Head of caudate nucleus (tissue), 42 donors: ENCODE measurements around the gene B4GALNT2.
A peak's percentile ranks its signal among the peaks of the same experiment; 100 is the strongest.
"Not testable (repeated sequence)": the region's sequence is repeated elsewhere in the genome, so short reads cannot be mapped to it uniquely, and the experiment has no call there.

Experiments used
- DNase-seq, 42 donors: peaks; one replicate each; pipeline versions ENCODE4 v3.0.0 to v3.0.0-alpha.2; 2020 to 2021; ENCODE audit warnings: mixed read lengths in 7 of 42
- intact Hi-C: fragments of 100-400 bp; cut with DNase I; formaldehyde crosslinking; loops from one replicate; pipeline ENCODE4 v1.15.0; 2022

Gene B4GALNT2

GRCh38 chr17:49132699-49133364, at the start of gene B4GALNT2:
TSS of gene B4GALNT2 (plus strand) at chr17:49132769. CDS start at chr17:49132793, 24 bp downstream.
- no peak for DNase-seq
- intact Hi-C loops = no loop called here

- DNase-seq, intact Hi-C loops: not testable (repeated sequence)
Observed at GRCh38 chr17:49085046-49085445, 47.5 kb upstream of the B4GALNT2 start.

- intact Hi-C loops = no loop called here
- DNase-seq = no peak
Observed at GRCh38 chr17:49085565-49086315, 46.8 kb upstream of the B4GALNT2 start.

- intact Hi-C loops = no loop called here
- no peak for DNase-seq
Observed at GRCh38 chr17:49086316-49086605, 46.3 kb upstream of the B4GALNT2 start.

- intact Hi-C loops = no loop called here
- no peak for DNase-seq
Observed at GRCh38 chr17:49086649-49087048, 45.9 kb upstream of the B4GALNT2 start.

GRCh38 chr17:49089094-49089493, 43.5 kb upstream of the B4GALNT2 start:
- intact Hi-C loops = no loop called here

GRCh38 chr17:49090878-49091594, 41.5 kb upstream of the B4GALNT2 start:
- DNase-seq = no peak
- intact Hi-C loops = no loop called here

More at GRCh38 chr17:49089094-49089493, 43.5 kb upstream of the B4GALNT2 start:
- peak in 1 of 42 donors; percentile 0 for DNase-seq

- no peak for DNase-seq
- intact Hi-C loops = no loop called here
Observed at GRCh38 chr17:49093131-49093530, 39.4 kb upstream of the B4GALNT2 start.

- DNase-seq = no peak
- intact Hi-C loops = no loop called here
Observed at GRCh38 chr17:49100601-49101000, 32.0 kb upstream of the B4GALNT2 start.

GRCh38 chr17:49101054-49101534, 31.5 kb upstream of the B4GALNT2 start:
- DNase-seq = no peak
- intact Hi-C loops = no loop called here

GRCh38 chr17:49103360-49103759, 29.2 kb upstream of the B4GALNT2 start:
- DNase-seq, intact Hi-C loops: not testable (repeated sequence)

- intact Hi-C loops = no loop called here
- no peak for DNase-seq
Observed at GRCh38 chr17:49104511-49105074, 28.0 kb upstream of the B4GALNT2 start.

GRCh38 chr17:49106321-49107210, 26.0 kb upstream of the B4GALNT2 start:
- intact Hi-C loops = no loop called here
- no peak for DNase-seq

- intact Hi-C loops = no loop called here
Observed at GRCh38 chr17:49107211-49107557, 25.4 kb upstream of the B4GALNT2 start.

GRCh38 chr17:49108318-49108717, 24.3 kb upstream of the B4GALNT2 start:
- DNase-seq = peak in 8 of 42 donors; percentile 7 to 53 (median 13)
- intact Hi-C loops = no loop called here

More at GRCh38 chr17:49107211-49107557, 25.4 kb upstream of the B4GALNT2 start:
- DNase-seq = no peak

- DNase-seq = no peak
- intact Hi-C loops = no loop called here
Observed at GRCh38 chr17:49110509-49110908, 22.1 kb upstream of the B4GALNT2 start.

- peak in 1 of 42 donors; percentile 22 for DNase-seq
- intact Hi-C loops = no loop called here
Observed at GRCh38 chr17:49111934-49112333, 20.6 kb upstream of the B4GALNT2 start.

- DNase-seq = no peak
- intact Hi-C loops = no loop called here
Observed at GRCh38 chr17:49112936-49113335, 19.6 kb upstream of the B4GALNT2 start.

- no peak for DNase-seq
- intact Hi-C loops = no loop called here
Observed at GRCh38 chr17:49114703-49115102, 17.9 kb upstream of the B4GALNT2 start.
